Measurements from ENCODE around the gene C3orf62.

DNA sequence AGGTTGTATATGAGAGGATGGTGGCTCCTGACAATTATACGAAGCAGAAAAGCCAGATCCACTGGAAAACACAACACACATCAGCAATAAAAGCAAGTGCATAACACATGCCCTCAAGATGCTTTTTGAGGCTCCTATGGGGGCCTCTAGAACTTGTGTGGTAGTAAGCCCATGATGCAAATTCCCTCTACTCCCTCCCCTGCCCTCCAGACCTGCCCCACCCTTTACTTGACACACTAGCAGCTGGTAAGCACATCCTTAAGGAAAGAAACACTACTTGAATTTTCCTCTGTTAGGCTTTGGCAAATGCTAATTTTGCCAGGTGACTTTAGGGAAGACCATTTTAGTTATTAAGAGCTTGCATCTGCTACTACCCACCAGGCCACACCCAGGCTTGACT is 33.6 kb upstream of the C3orf62 start:
- TF ChIP-seq POLR2AphosphoS5 (IDR thresholded peaks at IDR 0.05) (no peak), CTCF (IDR thresholded peaks at IDR 0.05) (no peak)

Data from breast epithelium (tissue), 3 donors.